Choroid plexus epithelial cell (primary cell): Measurements from ENCODE around the gene DACT1.

Source experiments
- DNase-seq: peaks from one replicate; pipeline ENCODE4 v3.0.0-alpha.2; 2010; ENCODE audit warnings: low read depth
- H3K4me3 ChIP-seq: 2 replicates; pipeline ENCODE4 v1.5.1; 2011; ENCODE audit warnings: low read depth, mild to moderate bottlenecking, control low read depth, low read length, moderate library complexity
- CTCF ChIP-seq: conservative IDR thresholded peaks from 2 replicates; pipeline ENCODE4 v1.5.1; 2011; ENCODE audit warnings: low read depth, mild to moderate bottlenecking, control low read depth, inconsistent platforms, low read length, moderate library complexity

Gene DACT1

GRCh38 chr14:58677001-58677400 lies 39.2 kb downstream of the DACT1 start:
- no peak for TF ChIP-seq CTCF
- H3K4me3 ChIP-seq: no peak overlapping the region

GRCh38 chr14:58677517-58677916 lies 39.8 kb downstream of the DACT1 start:
- DNase-seq: no peak
- no peak overlapping the region for H3K4me3 ChIP-seq
- TF ChIP-seq CTCF: no peak

More at GRCh38 chr14:58677001-58677400, 39.2 kb downstream of the DACT1 start:
- DNase-seq: no peak

- TF ChIP-seq CTCF: no peak
- DNase-seq: no peak
- H3K4me3 ChIP-seq: no peak overlapping the region
Observed at GRCh38 chr14:58677996-58678395, 40.2 kb downstream of the DACT1 start.

- DNase-seq: no peak
- H3K4me3 ChIP-seq: no peak overlapping the region
- no peak for TF ChIP-seq CTCF
Observed at GRCh38 chr14:58680698-58681097, 42.9 kb downstream of the DACT1 start.

GRCh38 chr14:58687232-58687795 lies 49.6 kb downstream of the DACT1 start:
- no peak for DNase-seq
- no peak overlapping the region for H3K4me3 ChIP-seq
- no peak for TF ChIP-seq CTCF

GRCh38 chr14:58690801-58691516 lies 53.2 kb downstream of the DACT1 start:
- TF ChIP-seq CTCF: no peak
- DNase-seq: no peak
- no peak overlapping the region for H3K4me3 ChIP-seq

GRCh38 chr14:58693048-58693447 lies 55.3 kb downstream of the DACT1 start:
- H3K4me3 ChIP-seq: no peak overlapping the region
- no peak for TF ChIP-seq CTCF
- no peak for DNase-seq
